ENCODE results near the gene SLC7A10.
"Not testable (repeated sequence)": the region's sequence is repeated elsewhere in the genome, so short reads cannot be mapped to it uniquely, and the experiment has no call there.

DNA sequence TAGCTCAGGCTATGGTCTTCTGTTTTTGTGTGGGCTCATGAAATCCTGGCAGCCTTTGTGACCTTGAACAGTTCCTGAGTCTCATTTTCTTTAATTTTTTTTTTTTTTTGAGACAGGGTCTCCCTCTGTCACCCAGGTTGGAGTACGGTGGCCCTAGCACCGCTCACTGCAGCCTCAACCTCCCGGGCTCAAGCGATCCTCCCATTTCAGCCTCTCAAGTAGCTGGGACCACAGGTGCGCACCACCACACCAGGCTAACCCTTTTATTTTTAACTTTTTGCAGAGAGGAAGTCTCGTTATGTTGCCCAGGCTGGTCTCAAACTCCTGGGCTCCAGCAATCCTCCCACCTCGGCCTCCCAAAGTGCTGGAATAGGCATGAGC, 15.8 kb downstream of the SLC7A10 start:
- TF ChIP-seq, protein P1, sequence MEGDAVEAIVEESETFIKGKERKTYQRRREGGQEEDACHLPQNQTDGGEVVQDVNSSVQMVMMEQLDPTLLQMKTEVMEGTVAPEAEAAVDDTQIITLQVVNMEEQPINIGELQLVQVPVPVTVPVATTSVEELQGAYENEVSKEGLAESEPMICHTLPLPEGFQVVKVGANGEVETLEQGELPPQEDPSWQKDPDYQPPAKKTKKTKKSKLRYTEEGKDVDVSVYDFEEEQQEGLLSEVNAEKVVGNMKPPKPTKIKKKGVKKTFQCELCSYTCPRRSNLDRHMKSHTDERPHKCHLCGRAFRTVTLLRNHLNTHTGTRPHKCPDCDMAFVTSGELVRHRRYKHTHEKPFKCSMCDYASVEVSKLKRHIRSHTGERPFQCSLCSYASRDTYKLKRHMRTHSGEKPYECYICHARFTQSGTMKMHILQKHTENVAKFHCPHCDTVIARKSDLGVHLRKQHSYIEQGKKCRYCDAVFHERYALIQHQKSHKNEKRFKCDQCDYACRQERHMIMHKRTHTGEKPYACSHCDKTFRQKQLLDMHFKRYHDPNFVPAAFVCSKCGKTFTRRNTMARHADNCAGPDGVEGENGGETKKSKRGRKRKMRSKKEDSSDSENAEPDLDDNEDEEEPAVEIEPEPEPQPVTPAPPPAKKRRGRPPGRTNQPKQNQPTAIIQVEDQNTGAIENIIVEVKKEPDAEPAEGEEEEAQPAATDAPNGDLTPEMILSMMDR (IDR thresholded peaks at IDR 0.05; ENCODE audit: low read depth, low read length) = not testable (repeated sequence)
- TF ChIP-seq EZH2phosphoT487 (IDR thresholded peaks at IDR 0.05; ENCODE audit: low read depth) = not testable (repeated sequence)

All from OCI-LY3 (cell line).